ENCODE results near the gene SLC12A1.

GRCh38 chr15:48190932-48191573 is 15.0 kb upstream of the SLC12A1 start:
- TF ChIP-seq CTCF (IDR thresholded peaks at IDR 0.05; ENCODE audit: borderline replicate concordance, extremely low read depth, low read length, poor library complexity, severe bottlenecking) (no peak), EZH2 (IDR thresholded peaks at IDR 0.05; ENCODE audit: borderline replicate concordance, low read depth, low read length, severe bottlenecking) (no peak)
